ENCODE results near the gene ATP23. TPM values are rescaled to one million over a fixed set of nuclear protein-coding genes. Genes with fewer than 3 reads are reported as not detected.
A peak's percentile ranks its signal among the peaks of the same experiment; 100 is the strongest.

Gene ATP23
- total RNA-seq, 1 donor from 2014 or later: 3.4 TPM

- H3K79me2 ChIP-seq (ENCODE audit: insufficient read depth, low read length): no peaks in the 10 kb centered on the region
- H3K27me3 ChIP-seq (ENCODE audit: insufficient read depth, low read length): peaks cover 8% of the 10 kb centered on the region
- no peak overlapping the region for H3K4me3 ChIP-seq (ENCODE audit: insufficient read depth, low read depth, low read length)
- no peaks in the 10 kb centered on the region for H3K36me3 ChIP-seq (ENCODE audit: insufficient read depth, low read length)
- Mint-ChIP-seq H3K4me1 (ENCODE audit: low read depth, unreplicated experiment) (peaks cover 9% of the 10 kb centered on the region), H3K36me3 (ENCODE audit: low read depth, unreplicated experiment) (no peaks in the 10 kb centered on the region), H3K9me3 (ENCODE audit: unreplicated experiment) (no peaks in the 10 kb centered on the region), H3K27me3 (ENCODE audit: low read depth, unreplicated experiment) (peaks cover 3% of the 10 kb centered on the region), H3K27ac (ENCODE audit: unreplicated experiment) (no peak overlapping the region), H3K4me3 (ENCODE audit: unreplicated experiment) (no peak overlapping the region)
- peaks cover under 1% of the 10 kb centered on the region for H3K4me1 ChIP-seq (ENCODE audit: insufficient read depth, low read length)
- no peak for DNase-seq (ENCODE audit: low read depth)
- no peak overlapping the region for H3K27ac ChIP-seq (ENCODE audit: low read depth, low read length)
- H4K20me1 ChIP-seq (ENCODE audit: insufficient read depth, low read length): no peaks in the 10 kb centered on the region
- H3K9ac ChIP-seq (ENCODE audit: low read length): no peak overlapping the region
- H2AFZ ChIP-seq (ENCODE audit: low read depth, low read length): no peak overlapping the region
- FAIRE-seq: no peak
- no peaks in the 10 kb centered on the region for H3K9me3 ChIP-seq (ENCODE audit: insufficient read depth, low read depth, low read length)
- TF ChIP-seq EZH2 (IDR thresholded peaks at IDR 0.05; ENCODE audit: insufficient read depth, low read length) (no peak), CTCF (IDR thresholded peaks at IDR 0.05; ENCODE audit: insufficient read depth, low read depth, low read length) (no peak)
- H3K4me2 ChIP-seq (ENCODE audit: low read length): no peak overlapping the region
These were observed 36.9 kb upstream of the ATP23 start for GRCh38 chr12:57904426-57904825.

GRCh38 chr12:57904848-57905811 lies 36.2 kb upstream of the ATP23 start:
- no peaks in the 10 kb centered on the region for H3K4me1 ChIP-seq (ENCODE audit: insufficient read depth, low read length)
- peaks cover 8% of the 10 kb centered on the region for H3K27me3 ChIP-seq (ENCODE audit: insufficient read depth, low read length)
- Mint-ChIP-seq H3K27ac (ENCODE audit: unreplicated experiment) (no peak overlapping the region), H3K9me3 (ENCODE audit: unreplicated experiment) (no peaks in the 10 kb centered on the region), H3K36me3 (ENCODE audit: low read depth, unreplicated experiment) (no peaks in the 10 kb centered on the region), H3K4me1 (ENCODE audit: low read depth, unreplicated experiment) (peaks cover 9% of the 10 kb centered on the region), H3K27me3 (ENCODE audit: low read depth, unreplicated experiment) (peaks cover 3% of the 10 kb centered on the region), H3K4me3 (ENCODE audit: unreplicated experiment) (no peak overlapping the region)
- no peak for TF ChIP-seq EZH2 (IDR thresholded peaks at IDR 0.05; ENCODE audit: insufficient read depth, low read length)
- peak; percentile 100 for TF ChIP-seq CTCF (IDR thresholded peaks at IDR 0.05; ENCODE audit: insufficient read depth, low read depth, low read length)
- H3K9me3 ChIP-seq (ENCODE audit: insufficient read depth, low read depth, low read length): no peaks in the 10 kb centered on the region
- no peak overlapping the region for H3K4me3 ChIP-seq (ENCODE audit: insufficient read depth, low read depth, low read length)
- H4K20me1 ChIP-seq (ENCODE audit: insufficient read depth, low read length): no peaks in the 10 kb centered on the region
- H3K79me2 ChIP-seq (ENCODE audit: insufficient read depth, low read length): no peaks in the 10 kb centered on the region
- no peak overlapping the region for H3K9ac ChIP-seq (ENCODE audit: low read length)
- H3K27ac ChIP-seq (ENCODE audit: low read depth, low read length): no peak overlapping the region
- peak; percentile 62 for DNase-seq (ENCODE audit: low read depth)
- peak overlapping the region; percentile 44 for H2AFZ ChIP-seq (ENCODE audit: low read depth, low read length)
- peak; percentile 94 for FAIRE-seq
- no peaks in the 10 kb centered on the region for H3K36me3 ChIP-seq (ENCODE audit: insufficient read depth, low read length)
- H3K4me2 ChIP-seq (ENCODE audit: low read length): peak overlapping the region; percentile 66

Data from astrocyte (in vitro differentiated cells and primary cell).